NCI-H2029 (cell line): Measurements from ENCODE around the gene SSC5D.
A peak's percentile ranks its signal among the peaks of the same experiment; 100 is the strongest.

Source experiments
- DNase-seq: peaks from one replicate; lab custom pipeline; 2025; lab: John Stamatoyannopoulos, UW

SSC5D gene

DNA sequence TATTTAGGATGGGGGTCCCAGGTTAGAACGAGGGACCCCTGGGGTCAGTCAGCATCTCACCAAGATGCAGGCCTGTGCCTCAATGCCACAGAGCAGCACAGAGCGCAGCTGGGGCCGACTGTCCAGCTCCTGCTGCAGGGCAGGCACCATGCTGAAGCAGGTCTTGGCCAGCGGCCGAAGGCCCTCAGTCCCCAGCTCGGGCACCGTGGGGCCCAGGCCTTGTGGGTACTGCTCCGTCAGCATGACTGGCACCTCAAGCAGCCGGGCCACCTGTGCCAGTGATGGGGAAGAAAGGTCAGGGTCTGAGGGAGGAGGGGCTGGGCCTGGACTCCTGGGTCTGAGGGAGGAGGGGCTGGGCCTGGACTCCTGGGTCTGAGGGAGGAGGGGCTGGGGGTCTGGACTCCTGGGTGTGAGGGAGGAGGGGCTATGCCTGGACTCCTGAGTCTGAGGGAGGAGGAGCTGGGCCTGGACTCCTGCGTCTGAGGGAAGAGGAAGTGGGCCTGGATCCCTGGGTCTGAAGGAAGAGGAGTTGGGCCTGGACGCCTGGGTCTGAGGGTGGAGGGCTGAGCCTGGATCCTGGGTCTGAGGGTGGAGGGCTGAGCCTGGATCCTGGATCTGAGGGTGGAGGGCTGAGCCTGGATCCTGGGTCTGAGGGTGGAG lies 32.5 kb upstream of the SSC5D start:
- no peak for DNase-seq

- no peak for DNase-seq
Measured at GRCh38 chr19:55456347-55456746, 31.9 kb upstream of the SSC5D start.

- DNase-seq: no peak
Measured at GRCh38 chr19:55457683-55458457, 30.4 kb upstream of the SSC5D start.

- no peak for DNase-seq
Measured at GRCh38 chr19:55459551-55459949, 28.7 kb upstream of the SSC5D start.

GRCh38 chr19:55459950-55460657 lies 28.1 kb upstream of the SSC5D start:
- no peak for DNase-seq

DNA sequence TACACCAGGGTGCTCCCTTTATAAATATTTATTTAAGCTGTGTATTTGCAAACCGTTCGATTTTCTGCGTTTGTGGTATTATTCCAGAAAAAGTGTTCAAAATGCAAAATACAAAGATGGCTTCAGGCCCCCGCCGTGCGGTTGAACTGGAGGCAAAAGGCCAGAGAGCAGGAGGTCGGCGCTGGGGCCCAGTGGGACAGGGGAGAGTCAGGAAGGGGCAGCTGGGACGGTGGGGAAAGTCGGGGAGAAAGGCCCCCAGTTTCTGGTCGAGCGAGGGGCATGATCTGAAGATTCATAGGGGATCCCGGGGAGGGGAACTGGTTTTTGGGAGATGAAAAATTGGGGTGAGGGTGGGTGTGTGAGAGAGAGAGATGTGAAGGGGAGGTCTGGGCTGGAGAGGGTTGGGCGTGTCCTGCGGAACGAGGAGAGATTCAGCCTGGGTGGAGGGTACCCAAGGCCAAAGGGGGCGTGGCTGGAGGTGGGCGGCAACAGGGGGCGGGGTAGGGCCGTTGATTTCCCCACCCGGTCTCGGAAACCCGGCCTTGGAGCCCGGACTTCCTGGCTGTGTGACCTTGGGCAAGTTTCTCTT lies 27.5 kb upstream of the SSC5D start:
- DNase-seq: peak; percentile 51

GRCh38 chr19:55461259-55461973 lies 26.8 kb upstream of the SSC5D start, which contains the start of gene ISOC2:
Gene ISOC2, minus strand, starts transcription at chr19:55461642. Its CDS starts 5,156 bp downstream, at chr19:55456486.
- peak; percentile 99 for DNase-seq

- DNase-seq: no peak
Measured at GRCh38 chr19:55461974-55462626, 26.1 kb upstream of the SSC5D start.

- DNase-seq: no peak
Measured at GRCh38 chr19:55462722-55463121, 25.5 kb upstream of the SSC5D start.

DNA sequence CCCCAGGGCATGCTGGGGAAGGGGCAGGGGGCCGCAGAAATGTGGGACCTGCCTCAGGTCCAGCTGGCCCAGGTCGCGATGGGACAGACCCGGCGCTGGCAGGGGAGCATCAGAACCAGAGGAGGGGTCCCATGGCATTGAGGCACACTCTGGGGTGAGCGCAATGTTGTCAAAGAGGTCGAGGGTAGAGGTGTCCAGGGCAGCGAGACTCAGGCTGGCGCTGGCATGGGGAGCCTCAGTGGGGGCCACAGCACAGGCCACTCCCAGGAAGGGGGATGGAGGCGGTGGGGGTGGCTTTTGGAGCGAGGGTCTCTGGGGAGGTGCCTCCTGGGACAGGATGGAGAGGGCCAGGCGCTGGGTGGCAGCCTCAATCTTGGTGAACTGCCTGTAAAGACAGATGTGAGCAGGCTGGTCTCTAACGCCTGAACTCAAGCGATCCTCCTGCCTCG lies 24.6 kb upstream of the SSC5D start:
- DNase-seq: no peak

DNA sequence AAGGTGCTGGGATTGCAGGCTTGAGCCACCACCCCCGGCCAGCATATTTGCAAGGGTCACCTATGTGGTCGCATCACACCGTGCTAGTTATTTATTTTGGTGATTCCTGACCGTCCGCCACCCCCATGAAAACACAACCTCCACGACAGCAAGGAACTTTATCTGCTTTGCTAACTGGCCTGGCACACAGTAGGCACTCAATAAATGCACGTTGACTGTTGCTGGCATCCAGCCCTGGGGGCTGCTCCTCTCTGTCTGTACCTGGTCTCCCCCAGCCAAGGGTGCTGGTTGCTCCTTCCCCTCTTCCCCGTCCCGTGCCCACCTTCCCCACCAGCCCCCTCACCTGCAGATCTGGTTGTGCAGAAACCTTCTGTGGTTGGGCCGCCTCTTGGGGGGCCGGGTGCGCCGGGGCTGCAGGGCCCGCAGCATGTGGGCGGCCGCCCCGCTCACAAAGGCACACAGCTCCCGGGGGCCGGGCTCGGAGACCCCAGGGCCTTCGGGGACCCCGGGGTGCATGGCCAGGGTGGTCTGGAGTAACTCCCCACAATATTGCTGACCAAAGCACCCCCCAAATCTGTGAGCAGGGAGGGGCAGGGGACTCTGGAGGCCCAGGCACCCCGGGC lies 24.1 kb upstream of the SSC5D start:
- DNase-seq: no peak

DNA sequence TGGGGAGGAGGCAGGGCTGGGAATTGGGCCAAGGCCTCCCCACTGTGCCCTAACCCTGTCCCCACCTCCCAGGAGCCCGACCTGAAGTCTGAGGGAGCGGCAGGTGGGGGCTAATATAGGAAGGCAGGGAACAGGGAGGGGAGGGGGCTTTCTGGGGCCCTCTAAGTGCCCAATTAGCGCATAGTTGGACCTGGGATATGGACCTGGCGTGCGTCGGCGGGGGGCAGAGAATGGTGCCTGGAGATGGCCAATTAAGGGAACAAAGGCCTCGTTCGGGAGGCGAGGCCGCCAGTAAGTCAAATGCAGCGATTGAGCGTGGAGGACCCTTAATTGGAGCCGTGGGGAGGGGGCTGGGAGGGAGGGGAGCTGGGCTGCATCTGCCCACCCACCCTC lies 23.6 kb upstream of the SSC5D start, which contains the start of gene C19orf85:
TSS of gene C19orf85 (minus strand) at position 90 of the 393 bp plus-strand sequence. CDS start 197 bp downstream, outside the sequence.
- DNase-seq: no peak

DNA sequence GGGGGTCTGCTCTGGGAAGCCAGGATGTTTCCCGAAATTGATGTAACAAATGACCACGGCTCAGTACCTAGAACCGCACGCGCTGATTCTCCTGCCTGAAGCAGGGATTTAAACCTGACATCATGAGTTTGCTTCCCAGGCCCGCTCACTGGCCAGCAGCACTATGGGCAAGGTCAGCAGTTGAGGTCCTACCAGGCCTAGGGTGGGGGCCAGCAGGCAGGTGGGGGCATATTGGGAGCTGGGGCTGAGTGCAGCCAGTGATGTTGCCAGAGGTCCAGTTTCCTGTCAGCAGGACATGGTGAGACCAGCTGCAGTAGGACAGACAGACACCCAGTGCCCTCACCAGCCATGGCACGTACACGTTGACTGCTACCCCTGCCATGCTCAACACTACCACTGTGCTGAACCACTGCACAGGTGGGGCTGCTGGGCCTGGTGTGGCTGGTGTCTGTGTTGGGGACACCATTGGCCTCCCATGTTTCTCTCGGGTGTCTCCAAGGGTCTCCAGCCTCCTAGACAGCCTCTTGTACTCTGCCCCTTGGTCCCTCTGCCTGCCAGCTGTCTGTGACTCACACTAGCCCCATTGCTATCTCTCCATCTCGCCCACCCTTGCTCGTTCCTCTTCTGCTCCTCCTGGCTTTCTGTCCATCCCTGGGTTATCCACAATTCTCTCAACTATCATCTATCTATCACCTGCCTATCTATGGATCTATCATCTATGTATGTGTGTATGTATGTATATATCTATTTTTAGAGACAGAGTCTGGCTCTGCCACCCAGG lies 22.6 kb upstream of the SSC5D start:
- no peak for DNase-seq

DNA sequence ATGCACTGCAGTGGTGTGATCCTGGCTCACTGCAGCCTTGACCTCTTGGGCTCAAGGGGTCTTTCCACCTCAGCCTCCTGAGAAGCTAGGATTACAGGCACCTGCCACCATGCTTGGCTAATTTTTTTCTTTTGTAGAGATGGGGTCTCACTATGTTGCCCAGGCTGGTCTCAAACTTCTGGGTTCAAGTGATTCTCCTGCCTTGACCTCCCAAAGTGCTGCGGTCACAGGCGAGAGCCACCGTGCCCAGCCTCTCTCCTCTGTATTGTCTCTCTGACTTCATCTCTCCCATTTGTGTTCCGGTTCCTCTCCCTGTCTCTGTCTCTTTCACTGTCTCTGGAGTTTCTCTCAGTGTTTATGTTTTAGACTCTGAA lies 22.0 kb upstream of the SSC5D start:
- DNase-seq: no peak

GRCh38 chr19:55467236-55468053 lies 20.8 kb upstream of the SSC5D start:
- DNase-seq: no peak

DNA sequence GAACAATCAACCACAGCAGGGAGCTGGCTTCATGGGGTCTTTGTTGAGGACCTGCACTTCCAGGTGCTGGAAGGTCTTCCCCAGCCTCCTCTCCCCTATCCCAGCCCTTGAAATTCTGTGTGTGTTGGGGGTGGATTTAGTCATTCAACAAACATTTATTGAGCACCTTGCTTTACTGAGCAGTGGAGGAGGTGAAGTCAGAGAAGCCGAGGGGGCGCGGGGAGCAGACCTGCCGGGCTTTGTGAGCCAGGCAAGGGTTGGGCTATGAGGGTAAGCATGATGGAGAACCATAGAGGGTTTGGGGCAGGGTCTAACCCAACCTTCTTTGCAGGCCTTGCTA lies 20.2 kb upstream of the SSC5D start:
- DNase-seq: no peak

DNA sequence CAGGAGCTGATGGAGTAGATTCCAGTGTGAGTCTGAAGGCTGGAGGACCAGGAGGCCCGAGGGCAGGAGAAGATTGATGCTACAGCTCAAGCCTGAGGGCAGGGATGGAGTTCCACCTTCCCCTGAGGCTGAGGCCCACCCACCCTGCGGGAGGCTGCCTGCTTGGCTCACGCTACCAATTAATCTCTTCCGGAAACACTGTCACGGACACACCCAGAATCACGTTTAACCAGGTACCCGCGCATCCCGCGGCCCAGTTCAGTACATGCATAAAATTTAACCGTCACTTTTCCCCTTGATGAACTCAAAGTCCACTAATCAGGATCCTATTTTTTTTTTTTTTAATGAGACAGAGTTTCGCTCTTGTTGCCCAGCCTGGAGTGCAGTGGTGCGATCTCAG lies 17.0 kb upstream of the SSC5D start:
- DNase-seq: no peak

GRCh38 chr19:55472463-55472862 lies 15.8 kb upstream of the SSC5D start:
- no peak for DNase-seq
